ENCODE results near the gene REEP1. TPM values are rescaled to one million over a fixed set of nuclear protein-coding genes. Genes with fewer than 3 reads are reported as not detected.

Gene REEP1
- total and polyA plus RNA-seq, 2 of the 4 experiments (the other 2 are of a cell fraction) = under 0.01 to 0.03 TPM

DNA sequence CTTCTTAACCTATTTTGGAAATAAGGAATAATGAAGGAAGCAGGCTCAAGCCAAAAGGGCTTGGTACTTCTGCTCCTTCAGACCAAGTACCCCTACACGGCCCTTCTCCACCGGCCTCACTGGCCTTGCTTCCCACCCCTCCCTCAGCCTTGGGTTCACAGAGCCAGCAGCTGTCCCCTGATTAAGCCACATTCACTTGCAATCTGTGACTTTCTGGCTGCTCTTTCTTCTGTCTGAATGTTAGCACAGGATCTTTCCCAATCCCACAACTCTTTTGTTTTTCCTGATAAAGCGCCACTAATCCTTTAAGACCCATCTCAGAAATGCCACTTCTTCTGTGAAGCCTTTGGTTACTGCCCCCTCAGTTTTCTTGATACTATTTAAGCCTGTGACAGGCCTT is 52.4 kb downstream of the REEP1 start:
- H3K27me3 ChIP-seq (ENCODE audit: control insufficient read depth, insufficient read depth, low read length) = peaks cover 37% of the 10 kb centered on the region
- ATAC-seq (ENCODE audit: low read depth) (no peak), DNase-seq (no peak)
- WGBS, 2 experiments (ENCODE audit: extremely low coverage in 2 of 2, insufficient read length in 1 of 2) = 60% methylated on average over 1 of the region's 3 CpGs; no CpG with 5 or more reads in 1 of the 2 experiments
- no peak overlapping the region for H2BK5ac ChIP-seq (ENCODE audit: low read depth, low read length, poor library complexity, severe bottlenecking)
- no peak overlapping the region for H3K4ac ChIP-seq (ENCODE audit: low read depth, low read length)
- no peak overlapping the region for H4K8ac ChIP-seq (ENCODE audit: low read depth in 2 of 2, low read length in 2 of 2)
- intact Hi-C loops (cut with micrococcal nuclease) = no loop called here
- no peaks in the 10 kb centered on the region for H3K36me3 ChIP-seq (ENCODE audit: control insufficient read depth, insufficient read depth, low read length)
- H3K4me1 ChIP-seq (ENCODE audit: control insufficient read depth, insufficient read depth, low read length) = no peaks in the 10 kb centered on the region
- no peak overlapping the region for H3K4me3 ChIP-seq (ENCODE audit: insufficient read depth, low read depth, low read length)
- POLR2A ChIA-PET (ENCODE audit: unreplicated experiment) = no interaction called here
- no peak overlapping the region for H2BK15ac ChIP-seq (ENCODE audit: low read depth, low read length)
- CTCF ChIA-PET = no interaction called here
- no peak overlapping the region for H3K23ac ChIP-seq (ENCODE audit: low read depth, low read length)
- H4K91ac ChIP-seq (ENCODE audit: insufficient read depth, low read depth, low read length) = no peak overlapping the region
- no peak overlapping the region for H3K14ac ChIP-seq (replicated peaks; ENCODE audit: low read depth, low read length)
- no peak overlapping the region for H3K56ac ChIP-seq (ENCODE audit: extremely low read depth, insufficient read depth, low read length)
- H2BK120ac ChIP-seq (ENCODE audit: low read depth, low read length) = no peak overlapping the region
- no peak overlapping the region for H2AFZ ChIP-seq (replicated peaks; ENCODE audit: low read length, poor library complexity)
- H3K9me3 ChIP-seq (ENCODE audit: control insufficient read depth, insufficient read depth, low read length) = no peaks in the 10 kb centered on the region
- H3K9ac ChIP-seq (ENCODE audit: low read depth, low read length) = no peak overlapping the region
- no peak overlapping the region for H2AK5ac ChIP-seq (ENCODE audit: low read depth, low read length)
- H4K20me1 ChIP-seq (ENCODE audit: insufficient read depth, low read length) = no peaks in the 10 kb centered on the region
- in situ Hi-C loops (cut with MboI; ENCODE audit: low sequenced_read_pairs) = no loop called here
- H3K4me2 ChIP-seq (ENCODE audit: low read depth, low read length) = no peak overlapping the region
- H3K27ac ChIP-seq (ENCODE audit: insufficient read depth, low read length) = no peak overlapping the region
- H3K79me1 ChIP-seq (ENCODE audit: low read depth in 1 of 2, low read length in 2 of 2) = no peaks in the 10 kb centered on the region
- no TSS peak for BruUV-seq (replicated peaks)
- H3K9me1 ChIP-seq (ENCODE audit: insufficient read depth, low read length) = peaks cover 3% of the 10 kb centered on the region; the same call in 1 of the 2 replicates
- TF ChIP-seq MXI1 (IDR thresholded peaks at IDR 0.05; ENCODE audit: borderline replicate concordance, low read depth, low read length) (no peak), FOS (IDR thresholded peaks at IDR 0.05; ENCODE audit: low read depth, low read length) (no peak), SMC3 (IDR thresholded peaks at IDR 0.05; ENCODE audit: low read depth, low read length) (no peak), CTCF (conservative IDR thresholded peaks at IDR 0.05; ENCODE audit: low read depth, low read length) (no peak), BHLHE40 (IDR thresholded peaks at IDR 0.05; ENCODE audit: low read depth, low read length) (no peak), MAFK (IDR thresholded peaks at IDR 0.05; ENCODE audit: low read depth, low read length) (no peak), POLR2A (IDR thresholded peaks at IDR 0.05; ENCODE audit: low read depth, low read length) (no peak)
- no peak overlapping the region for H4K5ac ChIP-seq (ENCODE audit: low read depth, low read length)
- no peak overlapping the region for H3K18ac ChIP-seq (ENCODE audit: low read depth, low read length)
- dilution Hi-C loops (cut with HindIII; ENCODE audit: low sequenced_read_pairs, unreplicated experiment) = no loop called here
- no peak overlapping the region for H2AK9ac ChIP-seq (replicated peaks; ENCODE audit: low read depth, low read length, poor library complexity)
- H2BK20ac ChIP-seq (ENCODE audit: low read depth, low read length) = no peak overlapping the region

All from IMR-90 (cell line).